GM21737 (cell line): ENCODE data around the gene LPCAT4.
"Not testable (repeated sequence)": the region's sequence is repeated elsewhere in the genome, so short reads cannot be mapped to it uniquely, and the experiment has no call there.

Experiments used
- ATAC-seq: cut with Tn5 transposase; IDR thresholded peaks from one replicate; pipeline ENCODE4 v1.9.1; 2021; ENCODE audit warnings: mild to moderate bottlenecking, moderate library complexity; ENCODE audit not compliant: unreplicated experiment

Gene LPCAT4

GRCh38 chr15:34365091-34365825 lies 1.7 kb downstream of the LPCAT4 start:
- no peak for ATAC-seq

DNA sequence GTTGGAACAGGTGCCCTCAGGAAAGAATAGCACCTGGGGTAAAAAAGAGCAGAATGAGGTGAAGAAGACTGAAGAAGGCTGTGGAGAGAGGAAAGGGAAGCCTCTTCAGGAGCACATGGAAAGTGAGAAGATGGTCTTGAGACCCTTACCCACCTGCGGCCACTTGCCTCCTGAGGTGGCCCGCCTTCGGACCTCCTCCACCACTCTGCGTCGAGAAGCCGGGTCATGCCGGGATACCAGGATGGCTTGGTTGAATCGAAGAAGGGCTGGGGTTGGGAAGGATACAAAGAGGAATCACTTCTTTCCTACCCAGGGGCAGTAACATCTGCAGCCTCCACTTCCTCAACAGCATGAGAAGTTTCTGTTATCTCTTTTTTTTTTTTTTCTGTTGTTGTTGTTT lies 3.0 kb downstream of the LPCAT4 start:
- ATAC-seq, result no peak

- no peak for ATAC-seq
Observed at GRCh38 chr15:34362047-34362773, 4.8 kb downstream of the LPCAT4 start.

GRCh38 chr15:34361278-34361677 lies 5.7 kb downstream of the LPCAT4 start:
- no peak for ATAC-seq

DNA sequence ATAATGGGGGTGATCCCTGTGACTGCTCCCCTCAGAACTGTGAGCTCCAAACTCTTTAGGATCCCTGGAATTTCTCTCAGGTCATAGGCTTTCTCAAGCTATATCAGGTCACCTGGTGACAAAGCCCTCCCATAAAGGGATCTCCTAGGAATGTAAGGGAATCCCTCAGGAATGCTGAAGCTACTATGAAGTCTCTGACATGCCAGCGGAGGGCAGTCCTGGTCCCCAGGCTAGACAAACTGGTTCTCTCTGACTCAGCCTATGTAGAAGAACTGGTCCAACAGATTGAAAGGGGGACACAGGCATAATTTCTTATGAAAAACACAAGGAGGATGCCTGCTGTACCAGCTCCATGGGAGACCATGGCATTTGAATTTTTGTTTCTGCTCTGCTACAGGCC lies 6.7 kb downstream of the LPCAT4 start:
- no peak for ATAC-seq

- no peak for ATAC-seq
Observed at GRCh38 chr15:34359416-34359815, 7.6 kb downstream of the LPCAT4 start.

DNA sequence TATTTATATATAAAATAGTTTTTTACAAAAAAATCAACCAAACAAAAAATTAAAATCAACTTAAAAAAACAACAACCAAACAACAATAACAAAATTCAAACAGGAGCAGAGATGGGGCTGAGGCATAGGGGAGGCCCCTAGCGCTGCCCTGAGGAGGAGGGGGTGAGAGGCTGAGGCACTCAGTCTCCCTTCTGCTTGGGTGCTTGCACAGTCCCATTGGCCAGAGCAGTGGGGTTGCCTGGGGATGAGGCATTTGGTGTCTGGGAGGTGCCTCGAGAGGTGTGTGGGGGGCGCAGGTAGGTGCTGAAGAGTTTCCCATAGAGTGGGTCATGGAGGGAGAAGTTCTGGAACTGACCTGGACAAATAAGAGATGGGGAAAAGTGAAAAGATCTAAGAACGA lies 8.0 kb downstream of the LPCAT4 start:
- ATAC-seq, result no peak

DNA sequence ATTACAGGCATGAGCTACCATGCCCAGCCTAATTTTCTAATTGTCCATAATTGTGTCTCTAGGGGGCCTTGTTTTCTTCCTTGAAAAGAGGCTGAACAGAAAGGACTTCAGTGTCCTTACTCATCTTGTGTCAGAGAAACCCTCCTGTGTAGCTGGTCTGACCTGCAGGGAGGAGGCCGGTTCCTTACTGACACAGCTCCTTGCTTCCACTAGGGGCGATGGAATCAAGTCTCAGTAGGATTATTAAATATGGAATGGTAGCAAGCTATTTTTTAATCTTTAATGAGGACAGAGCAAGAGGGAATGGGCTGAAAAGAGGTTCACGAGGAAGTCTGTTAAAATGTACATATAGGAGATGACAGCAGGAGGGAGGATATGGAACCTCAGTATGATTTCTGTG lies 8.6 kb downstream of the LPCAT4 start:
- no peak for ATAC-seq

DNA sequence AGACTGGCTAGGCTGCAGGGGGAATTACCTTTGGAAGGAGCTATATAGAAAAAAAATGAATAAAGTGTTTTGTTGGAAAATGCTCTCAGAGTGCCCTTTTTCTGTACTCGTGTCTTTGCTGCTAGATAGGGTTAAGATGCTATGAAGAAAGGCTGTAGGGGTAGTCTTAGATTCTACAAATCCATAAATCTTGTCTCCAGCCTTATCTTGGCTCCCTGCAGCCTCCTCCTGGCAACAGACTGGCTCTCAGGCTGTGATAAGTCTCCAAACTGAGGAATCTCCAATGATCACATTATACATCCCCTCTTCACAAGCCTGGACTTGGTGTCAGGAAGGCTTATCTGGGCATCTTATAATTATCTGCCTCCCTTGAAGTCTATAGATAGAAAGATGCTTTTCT lies 9.3 kb downstream of the LPCAT4 start:
- ATAC-seq, result no peak

DNA sequence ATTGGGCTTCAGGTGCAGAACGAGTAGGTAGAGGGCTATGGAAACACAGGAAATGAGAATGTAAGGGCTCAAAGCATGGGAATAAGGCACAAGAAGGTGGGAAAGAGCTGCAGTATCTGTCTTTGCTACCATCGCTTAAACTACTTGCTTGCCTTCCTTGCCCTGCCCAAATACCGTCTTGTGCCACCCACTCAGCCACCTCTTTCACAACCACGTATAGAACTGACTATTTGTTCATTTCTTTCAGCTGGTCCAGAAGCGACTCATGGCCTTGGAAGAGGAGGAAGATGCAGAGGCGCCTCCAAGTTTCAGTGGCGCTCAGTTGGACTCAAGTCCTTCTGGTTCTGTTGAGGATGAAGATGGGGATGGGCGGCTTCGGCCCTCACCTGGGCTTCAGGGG lies 11.8 kb downstream of the LPCAT4 start:
- no peak for ATAC-seq

- ATAC-seq, result no peak
Observed at GRCh38 chr15:34354286-34354685, 12.7 kb downstream of the LPCAT4 start.

DNA sequence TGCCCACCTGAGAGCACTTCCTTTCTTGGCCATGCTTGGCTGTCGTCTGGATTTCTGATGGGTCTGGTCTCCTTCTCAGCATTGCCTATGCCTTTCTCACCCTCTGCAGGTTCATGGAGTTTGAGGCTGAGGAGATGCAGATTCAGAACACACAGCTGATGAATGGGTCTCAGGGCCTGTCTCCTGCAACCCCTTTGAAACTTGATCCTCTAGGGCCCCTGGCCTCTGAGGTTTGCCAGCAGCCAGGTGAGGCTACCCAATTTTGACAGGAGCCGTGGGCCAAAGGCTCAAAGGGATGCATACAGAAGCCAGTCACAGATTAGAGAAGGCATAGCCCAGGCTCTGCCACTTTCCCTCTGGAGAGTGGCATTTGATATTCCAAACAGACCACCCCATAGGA lies 13.4 kb downstream of the LPCAT4 start:
- no peak for ATAC-seq

DNA sequence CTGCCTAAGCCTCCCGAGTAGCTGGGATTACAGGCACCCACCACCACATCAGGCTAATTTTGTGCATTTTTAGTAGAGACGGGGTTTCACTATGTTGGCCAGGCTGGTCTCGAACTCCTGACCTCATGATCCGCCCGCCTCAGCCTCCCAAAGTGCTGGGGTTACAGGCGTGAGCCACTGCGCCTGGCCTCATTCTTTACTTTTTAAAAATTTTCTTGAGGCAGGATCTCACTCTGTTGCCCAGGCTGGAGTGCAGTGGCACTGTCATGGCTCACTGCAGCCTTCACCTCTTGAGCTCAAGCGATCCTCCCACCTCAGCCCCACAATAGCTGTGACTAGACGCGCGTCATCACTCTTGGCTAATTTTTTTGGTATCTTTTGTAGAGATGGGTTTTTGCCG lies 14.0 kb downstream of the LPCAT4 start:
- not testable (repeated sequence) for ATAC-seq

DNA sequence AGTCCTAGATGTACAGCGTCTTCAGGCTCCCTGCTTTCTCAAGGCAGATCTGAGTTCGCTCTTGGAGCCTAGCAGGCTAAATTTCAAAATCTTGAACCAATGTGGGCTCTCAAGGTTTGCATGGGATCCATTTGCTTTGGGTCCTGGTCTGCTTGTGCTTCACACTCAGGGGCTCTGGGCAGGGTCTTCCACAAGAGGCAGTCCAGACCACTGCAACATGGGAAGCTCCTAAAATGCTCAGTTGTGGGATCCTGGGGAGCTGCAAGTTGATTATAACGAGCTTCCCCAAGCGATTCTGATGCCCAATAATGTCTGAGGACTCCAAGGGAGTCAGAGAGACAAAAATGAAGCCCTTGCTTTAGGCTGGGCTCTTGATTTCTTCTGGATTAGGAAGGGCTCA lies 17.2 kb downstream of the LPCAT4 start:
- no peak for ATAC-seq

DNA sequence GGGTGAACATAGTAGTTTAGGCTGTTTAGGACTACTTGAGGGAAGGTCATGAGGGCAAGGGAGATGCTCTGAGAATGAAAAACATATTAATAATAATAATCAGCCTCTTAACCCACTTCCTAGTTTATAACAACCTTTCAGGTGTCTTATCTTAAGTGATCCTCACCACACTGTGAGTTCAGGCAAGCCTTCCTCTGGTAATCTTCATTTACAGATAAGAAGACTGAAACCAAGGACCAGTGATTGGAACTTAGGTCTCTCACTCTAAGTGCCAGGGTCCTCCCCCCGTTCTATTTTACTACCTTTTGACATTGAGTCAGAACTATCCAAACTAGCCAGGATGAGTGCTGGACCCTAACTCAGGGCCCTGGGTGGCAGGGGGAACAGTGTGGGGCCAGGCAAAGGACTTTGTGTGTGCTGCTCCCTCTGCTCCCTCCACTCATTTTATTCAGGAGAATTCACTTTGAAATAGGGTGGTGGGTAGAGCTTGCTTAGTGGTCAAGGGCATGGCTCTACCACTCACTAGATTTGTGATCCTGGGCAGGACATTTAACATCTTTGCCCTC lies 18.2 kb downstream of the LPCAT4 start:
- no peak for ATAC-seq

GRCh38 chr15:34347951-34348638 lies 18.9 kb downstream of the LPCAT4 start:
- ATAC-seq, result no peak

DNA sequence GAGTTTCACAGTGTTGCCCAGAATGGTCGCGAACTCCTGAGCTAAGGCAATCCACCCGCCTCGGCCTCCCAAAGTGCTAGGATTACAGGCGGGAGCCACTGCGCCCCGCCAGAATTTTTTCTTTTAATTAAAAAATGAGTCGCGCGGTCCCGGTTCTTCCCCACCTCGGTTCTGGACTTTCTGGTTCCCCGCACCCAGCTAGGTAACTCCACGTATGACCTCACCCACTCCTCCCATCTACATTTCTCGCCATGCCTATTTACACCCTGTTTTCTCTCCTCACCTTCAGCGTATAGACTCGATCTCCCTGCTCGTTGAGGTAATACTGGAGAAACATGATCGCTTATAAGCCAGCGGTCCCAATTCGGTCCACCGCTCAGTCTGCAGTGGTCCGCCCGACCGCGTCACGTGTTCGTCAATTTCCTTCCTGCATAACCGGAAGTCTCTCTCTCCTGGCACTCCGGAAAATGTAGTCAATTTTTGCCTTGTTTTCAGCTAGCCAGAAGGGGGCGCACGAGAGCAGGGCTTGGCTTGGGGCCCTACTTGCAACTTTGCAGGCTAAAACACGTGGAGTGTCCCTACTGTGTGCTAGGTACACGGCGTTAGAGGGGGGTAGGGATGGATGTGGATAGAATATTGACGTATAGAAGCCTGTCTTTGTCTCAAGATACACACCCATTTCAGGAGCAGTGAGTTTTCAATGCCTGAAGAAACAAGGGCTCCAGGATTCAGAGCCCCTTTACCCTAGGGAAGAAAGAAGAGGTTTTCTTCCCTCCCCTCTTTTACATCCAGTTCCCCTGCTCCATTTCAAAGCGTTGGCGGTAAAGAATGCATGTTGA lies 24.0 kb downstream of the LPCAT4 start, which contains the start of the genes NOP10 and NUTM1:
Gene NOP10, minus strand, starts transcription at position 400 of the 839 bp plus-strand sequence. Its CDS starts 63 bp downstream, at position 337.
Gene NUTM1, plus strand, starts transcription at position 579 of the 839 bp plus-strand sequence. CDS start 382 bp downstream, outside the sequence.
- peak; percentile 72 for ATAC-seq

DNA sequence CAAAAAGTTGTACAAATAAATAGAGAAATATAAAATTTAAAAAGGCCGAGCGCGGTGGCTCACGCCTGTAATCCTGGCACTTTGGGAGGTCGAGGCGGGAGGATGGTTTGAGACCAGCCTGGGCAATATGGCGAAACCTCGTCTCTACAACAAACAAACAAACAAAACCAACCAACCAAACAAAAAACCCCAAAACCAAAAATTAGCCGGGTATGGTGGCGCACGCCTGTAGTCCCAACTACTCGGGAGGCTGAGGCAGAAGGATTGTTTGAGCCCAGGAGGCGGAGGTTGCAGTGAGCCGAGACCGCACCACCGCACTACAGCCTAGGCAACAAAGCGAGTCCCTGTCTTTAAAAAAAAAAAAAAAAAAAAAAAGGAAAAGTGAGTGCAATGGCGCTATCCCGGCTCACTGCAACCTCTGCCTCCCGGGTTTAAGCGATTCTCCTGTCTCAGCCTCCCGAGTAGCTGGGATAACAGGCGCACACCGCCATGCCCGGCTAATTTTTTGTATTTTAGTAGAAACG lies 24.7 kb downstream of the LPCAT4 start:
- not testable (repeated sequence) for ATAC-seq

DNA sequence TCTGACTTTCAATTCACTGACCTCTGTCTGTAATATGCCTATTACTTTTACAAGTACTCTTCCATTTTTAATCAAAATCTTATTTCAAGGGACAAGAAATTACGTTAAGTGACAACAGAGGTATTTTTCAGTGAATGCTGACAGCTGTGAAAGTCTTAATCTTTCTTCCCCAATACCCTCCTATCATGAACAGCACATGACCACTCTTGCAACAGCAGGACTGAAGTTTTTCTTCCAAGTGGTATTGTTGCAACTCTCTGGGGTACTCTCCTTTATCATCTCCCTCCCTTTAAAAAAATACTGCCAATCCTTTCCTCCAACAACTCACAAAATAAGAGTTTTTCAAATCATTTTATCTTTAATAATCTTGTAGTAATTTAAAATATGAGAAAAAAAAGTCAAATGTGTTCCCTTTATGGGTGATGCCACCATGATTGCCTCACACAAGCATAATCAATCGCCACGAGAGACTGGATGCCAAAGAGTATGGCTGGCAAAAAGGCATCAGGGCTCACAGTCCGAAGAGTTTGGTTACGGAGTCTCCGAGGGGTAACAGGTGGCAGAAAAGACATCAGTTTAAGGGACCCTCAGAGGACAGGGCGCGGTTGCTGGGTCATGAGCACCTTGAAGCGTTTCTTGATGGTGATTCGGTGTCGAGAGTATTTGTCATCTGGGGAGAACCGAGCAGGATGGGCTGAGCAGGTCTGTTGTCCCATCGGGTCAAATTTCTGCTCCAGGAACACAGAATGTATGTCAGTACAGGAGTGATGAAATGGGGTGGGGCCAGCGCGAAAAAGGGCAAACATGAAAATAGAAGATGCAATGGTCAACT lies 25.4 kb downstream of the LPCAT4 start:
- ATAC-seq, result no peak
